ENCODE results near the gene PDPK1.
"Not testable (repeated sequence)": the region's sequence is repeated elsewhere in the genome, so short reads cannot be mapped to it uniquely, and the experiment has no call there.

- not testable (repeated sequence) for TF ChIP-seq EZH2 (IDR thresholded peaks at IDR 0.05; ENCODE audit: low read length)
- TF ChIP-seq, protein P1, sequence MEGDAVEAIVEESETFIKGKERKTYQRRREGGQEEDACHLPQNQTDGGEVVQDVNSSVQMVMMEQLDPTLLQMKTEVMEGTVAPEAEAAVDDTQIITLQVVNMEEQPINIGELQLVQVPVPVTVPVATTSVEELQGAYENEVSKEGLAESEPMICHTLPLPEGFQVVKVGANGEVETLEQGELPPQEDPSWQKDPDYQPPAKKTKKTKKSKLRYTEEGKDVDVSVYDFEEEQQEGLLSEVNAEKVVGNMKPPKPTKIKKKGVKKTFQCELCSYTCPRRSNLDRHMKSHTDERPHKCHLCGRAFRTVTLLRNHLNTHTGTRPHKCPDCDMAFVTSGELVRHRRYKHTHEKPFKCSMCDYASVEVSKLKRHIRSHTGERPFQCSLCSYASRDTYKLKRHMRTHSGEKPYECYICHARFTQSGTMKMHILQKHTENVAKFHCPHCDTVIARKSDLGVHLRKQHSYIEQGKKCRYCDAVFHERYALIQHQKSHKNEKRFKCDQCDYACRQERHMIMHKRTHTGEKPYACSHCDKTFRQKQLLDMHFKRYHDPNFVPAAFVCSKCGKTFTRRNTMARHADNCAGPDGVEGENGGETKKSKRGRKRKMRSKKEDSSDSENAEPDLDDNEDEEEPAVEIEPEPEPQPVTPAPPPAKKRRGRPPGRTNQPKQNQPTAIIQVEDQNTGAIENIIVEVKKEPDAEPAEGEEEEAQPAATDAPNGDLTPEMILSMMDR (optimal IDR thresholded peaks at IDR 0.05 in 1 of 3, IDR thresholded peaks at IDR 0.05 in 1 of 3, conservative IDR thresholded peaks at IDR 0.05 in 1 of 3; ENCODE audit: extremely low read depth in 1 of 3, insufficient read depth in 2 of 3, low read length in 3 of 3): not testable (repeated sequence)
Observed at GRCh38 chr16:2560798-2561133, 22.9 kb downstream of the PDPK1 start.
